K562 (cell line): ENCODE data around the gene PACSIN2.

ENCODE experiments used
- CC2D1A ChIP-seq: fragments of 450-650 bp; IDR thresholded peaks from 2 replicates; pipeline ENCODE4 v1.6.1; 2017; ENCODE audit warnings: mild to moderate bottlenecking
- CTCF ChIP-seq, 3 experiments: IDR thresholded peaks in 2 of 3; conservative IDR thresholded peaks in 1 of 3; 2 replicates each; pipeline ENCODE4 v1.5.1; 2011 to 2012; ENCODE audit warnings: low read length in 3 of 3, mild to moderate bottlenecking in 3 of 3, control low read depth in 2 of 3, improper control_type of control experiment in 1 of 3, inconsistent platforms in 1 of 3, low read depth in 1 of 3, mixed read lengths in 1 of 3, moderate library complexity in 1 of 3; ENCODE audit not compliant: insufficient read depth in 2 of 3
- EZH2 ChIP-seq: IDR thresholded peaks from 2 replicates; pipeline ENCODE4 v1.6.1; 2012; ENCODE audit warnings: low read depth, mild to moderate bottlenecking, inconsistent platforms, low read length, borderline replicate concordance
- HMBOX1 ChIP-seq: sonication (generic); IDR thresholded peaks from 2 replicates; pipeline ENCODE4 v1.6.1; 2016
- HOMEZ ChIP-seq: fragments of 250-450 bp; sonication (Bioruptor Pico); IDR thresholded peaks from 2 replicates; pipeline ENCODE4 v1.4.0; 2020; ENCODE audit warnings: mild to moderate bottlenecking, moderate library complexity
- MED1 ChIP-seq: sonication (generic); formaldehyde crosslinking; IDR thresholded peaks from 2 replicates; pipeline ENCODE4 v1.8.1; 2023; ENCODE audit warnings: missing genetic modification reagents, borderline replicate concordance
- NCOA1 ChIP-seq: fragments of 450-650 bp; IDR thresholded peaks from 2 replicates; pipeline ENCODE4 v1.6.1; 2016; ENCODE audit warnings: low read depth
- NR2C2 ChIP-seq, 2 experiments: fragments of 200-800 bp in 1 of 2; sonication (Bioruptor generic) in 1 of 2; sonication (generic) in 1 of 2; formaldehyde crosslinking in 1 of 2; IDR thresholded peaks; 2 replicates each; pipeline versions ENCODE4 v1.6.1 to v1.8.0; 2016 to 2022; ENCODE audit warnings: mild to moderate bottlenecking in 1 of 2, missing compliant biosample characterization in 1 of 2, missing genetic modification characterization in 1 of 2, missing genetic modification reagents in 1 of 2
- NRF1 ChIP-seq, 2 experiments: fragments of 450-650 bp; IDR thresholded peaks in 1 of 2; conservative IDR thresholded peaks in 1 of 2; 2 replicates each; pipeline ENCODE4 v1.6.1; 2014; ENCODE audit warnings: mild to moderate bottlenecking in 2 of 2
- PATZ1 ChIP-seq: fragments of 250-450 bp; sonication (Bioruptor Pico); IDR thresholded peaks from 2 replicates; pipeline ENCODE4 v1.5.0; 2020; ENCODE audit warnings: mild to moderate bottlenecking, borderline replicate concordance
- ZBTB7A ChIP-seq: IDR thresholded peaks from 2 replicates; pipeline ENCODE4 v1.6.1; 2011; ENCODE audit warnings: low read depth, mild to moderate bottlenecking, low read length, moderate library complexity, borderline replicate concordance; ENCODE audit not compliant: control insufficient read depth
- ZNF407 ChIP-seq: fragments of 450-650 bp; IDR thresholded peaks from 2 replicates; pipeline ENCODE4 v1.6.1; 2016; ENCODE audit warnings: low read depth

GRCh38 chr22:42933485-42934091, 81.4 kb downstream of the PACSIN2 start:
- no peak for TF ChIP-seq NRF1 (conservative IDR thresholded peaks at IDR 0.05 in 1 of 2, IDR thresholded peaks at IDR 0.05 in 1 of 2)
- TF ChIP-seq NCOA1, result no peak
- TF ChIP-seq EZH2, result no peak
- TF ChIP-seq CC2D1A, result no peak
- TF ChIP-seq HOMEZ, result no peak
- TF ChIP-seq NR2C2 (CRISPR knock-in tag; IDR thresholded peaks at IDR 0.05), result no peak
- no peak for TF ChIP-seq NR2C2 (tag; IDR thresholded peaks at IDR 0.05)
- TF ChIP-seq MED1 (CRISPR knock-in tag), result no peak
- TF ChIP-seq HMBOX1, result no peak
- TF ChIP-seq PATZ1, result no peak
- no peak for TF ChIP-seq CTCF (IDR thresholded peaks at IDR 0.05 in 2 of 3, conservative IDR thresholded peaks at IDR 0.05 in 1 of 3; ENCODE audit: insufficient read depth in 2 of 3, low read depth in 1 of 3, low read length in 3 of 3)
- TF ChIP-seq ZBTB7A, result peak; percentile 35; the same call in 1 of the 2 replicates
- no peak for TF ChIP-seq ZNF407
